Measurements from ENCODE around the gene KCNJ9. TPM values are rescaled to one million over a fixed set of nuclear protein-coding genes. Genes with fewer than 3 reads are reported as not detected.

The KCNJ9 gene
- total and polyA plus RNA-seq, 10 of the 15 experiments (the other 5 are each of a cell fraction or from before 2014, with no cell fraction given), result 0.12 TPM; not detected in 9

DNA sequence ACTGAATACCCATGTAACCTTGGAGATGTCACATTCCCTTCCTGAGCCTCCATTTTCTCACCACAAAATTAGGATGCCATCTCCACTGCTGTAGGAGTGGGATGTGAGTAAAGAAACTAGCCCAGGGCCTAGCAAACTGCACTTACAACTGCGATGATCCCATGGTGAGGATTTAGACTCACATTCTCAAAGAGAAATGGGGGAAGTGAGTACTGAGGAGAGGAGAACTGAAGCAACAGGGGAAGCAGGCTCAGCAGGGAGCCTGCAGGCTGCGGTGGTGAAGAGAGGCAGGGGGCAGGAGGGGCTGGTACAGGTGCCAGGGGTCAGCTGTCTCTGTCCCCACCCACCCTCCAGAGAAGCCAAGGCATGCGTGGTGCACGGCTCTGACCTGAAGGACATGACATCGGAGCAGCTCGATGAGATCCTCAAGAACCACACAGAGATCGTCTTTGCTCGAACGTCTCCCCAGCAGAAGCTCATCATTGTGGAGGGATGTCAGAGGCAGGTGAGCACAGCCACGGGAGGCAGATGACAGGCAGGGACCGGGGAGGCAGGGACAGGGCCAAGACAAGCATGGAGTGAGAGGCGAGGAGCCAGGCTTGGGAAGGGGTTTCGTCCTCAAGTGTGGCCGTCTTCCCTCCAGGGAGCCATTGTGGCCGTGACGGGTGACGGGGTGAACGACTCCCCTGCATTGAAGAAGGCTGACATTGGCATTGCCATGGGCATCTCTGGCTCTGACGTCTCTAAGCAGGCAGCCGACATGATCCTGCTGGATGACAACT is 53.6 kb downstream of the KCNJ9 start:
- Histone ChIP-seq H2AFZ (ENCODE audit: control insufficient read depth, low read depth, low read length) (no peak overlapping the region), H3K4me1 (ENCODE audit: control insufficient read depth, insufficient read depth, low read length) (no peaks in the 10 kb centered on the region), H3K27me3 (replicated peaks in 1 of 2; ENCODE audit: control insufficient read depth in 2 of 2, insufficient read depth in 2 of 2, low read length in 1 of 2) (peaks cover 2 to 3% of the 10 kb centered on the region in 2 experiments; a peak in 2 of 4 replicates), H3K79me2 (ENCODE audit: control insufficient read depth, insufficient read depth, low read length) (no peaks in the 10 kb centered on the region), H3K9me3 (replicated peaks; ENCODE audit: control insufficient read depth, insufficient read depth, low read length) (no peaks in the 10 kb centered on the region), H3K4me3 (no peak overlapping the region), H3K36me3 (ENCODE audit: control insufficient read depth in 2 of 2, insufficient read depth in 2 of 2, low read length in 1 of 2) (no peaks in the 10 kb centered on the region), H4K20me1 (ENCODE audit: control insufficient read depth, insufficient read depth) (no peaks in the 10 kb centered on the region), H3K4me2 (ENCODE audit: control insufficient read depth, insufficient read depth) (no peak overlapping the region), H3K9ac (ENCODE audit: control insufficient read depth, insufficient read depth, low read length) (no peak overlapping the region), H3K27ac (ENCODE audit: control insufficient read depth, insufficient read depth) (no peak overlapping the region)
- in situ Hi-C loops (cut with MboI) (no loop called here), intact Hi-C loops (cut with micrococcal nuclease; ENCODE audit: unreplicated experiment) (no loop called here)
- ChIA-PET RAD21 (ENCODE audit: unreplicated experiment) (no interaction called here), CTCF (no interaction called here), SMC1A (ENCODE audit: uncharacterized antibody, unreplicated experiment) (no interaction called here), POLR2A (no interaction called here)
- no TSS peak for BruUV-seq (replicated peaks)
- ATAC-seq, result no peak
- no peak for DNase-seq (ENCODE audit: low read depth, low spot score)
- 46% methylated on average over 20 of the region's 20 CpGs for WGBS (ENCODE audit: insufficient coverage, insufficient replicate concordance, low lambda C conversion rate, missing lambda C conversion rate)
- no peak for FAIRE-seq
- TF ChIP-seq, protein P1, sequence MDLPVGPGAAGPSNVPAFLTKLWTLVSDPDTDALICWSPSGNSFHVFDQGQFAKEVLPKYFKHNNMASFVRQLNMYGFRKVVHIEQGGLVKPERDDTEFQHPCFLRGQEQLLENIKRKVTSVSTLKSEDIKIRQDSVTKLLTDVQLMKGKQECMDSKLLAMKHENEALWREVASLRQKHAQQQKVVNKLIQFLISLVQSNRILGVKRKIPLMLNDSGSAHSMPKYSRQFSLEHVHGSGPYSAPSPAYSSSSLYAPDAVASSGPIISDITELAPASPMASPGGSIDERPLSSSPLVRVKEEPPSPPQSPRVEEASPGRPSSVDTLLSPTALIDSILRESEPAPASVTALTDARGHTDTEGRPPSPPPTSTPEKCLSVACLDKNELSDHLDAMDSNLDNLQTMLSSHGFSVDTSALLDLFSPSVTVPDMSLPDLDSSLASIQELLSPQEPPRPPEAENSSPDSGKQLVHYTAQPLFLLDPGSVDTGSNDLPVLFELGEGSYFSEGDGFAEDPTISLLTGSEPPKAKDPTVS (IDR thresholded peaks at IDR 0.05; ENCODE audit: low read depth, low read length), result no peak
- TF ChIP-seq ESRRA (IDR thresholded peaks at IDR 0.05; ENCODE audit: low read length) (no peak), SIN3A (IDR thresholded peaks at IDR 0.05; ENCODE audit: low read depth, low read length) (no peak), KAT2A (conservative IDR thresholded peaks at IDR 0.05; ENCODE audit: control insufficient read depth, low read depth, low read length) (no peak), ATF7 (IDR thresholded peaks at IDR 0.05; ENCODE audit: low read depth) (no peak), BRCA1 (IDR thresholded peaks at IDR 0.05; ENCODE audit: low read depth, low read length) (no peak)
- TF ChIP-seq, protein P2, sequence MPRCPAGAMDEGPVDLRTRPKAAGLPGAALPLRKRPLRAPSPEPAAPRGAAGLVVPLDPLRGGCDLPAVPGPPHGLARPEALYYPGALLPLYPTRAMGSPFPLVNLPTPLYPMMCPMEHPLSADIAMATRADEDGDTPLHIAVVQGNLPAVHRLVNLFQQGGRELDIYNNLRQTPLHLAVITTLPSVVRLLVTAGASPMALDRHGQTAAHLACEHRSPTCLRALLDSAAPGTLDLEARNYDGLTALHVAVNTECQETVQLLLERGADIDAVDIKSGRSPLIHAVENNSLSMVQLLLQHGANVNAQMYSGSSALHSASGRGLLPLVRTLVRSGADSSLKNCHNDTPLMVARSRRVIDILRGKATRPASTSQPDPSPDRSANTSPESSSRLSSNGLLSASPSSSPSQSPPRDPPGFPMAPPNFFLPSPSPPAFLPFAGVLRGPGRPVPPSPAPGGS (IDR thresholded peaks at IDR 0.05; ENCODE audit: borderline replicate concordance, insufficient read depth, low read depth, low read length, poor library complexity, severe bottlenecking), result no peak
- TF ChIP-seq, protein P3, sequence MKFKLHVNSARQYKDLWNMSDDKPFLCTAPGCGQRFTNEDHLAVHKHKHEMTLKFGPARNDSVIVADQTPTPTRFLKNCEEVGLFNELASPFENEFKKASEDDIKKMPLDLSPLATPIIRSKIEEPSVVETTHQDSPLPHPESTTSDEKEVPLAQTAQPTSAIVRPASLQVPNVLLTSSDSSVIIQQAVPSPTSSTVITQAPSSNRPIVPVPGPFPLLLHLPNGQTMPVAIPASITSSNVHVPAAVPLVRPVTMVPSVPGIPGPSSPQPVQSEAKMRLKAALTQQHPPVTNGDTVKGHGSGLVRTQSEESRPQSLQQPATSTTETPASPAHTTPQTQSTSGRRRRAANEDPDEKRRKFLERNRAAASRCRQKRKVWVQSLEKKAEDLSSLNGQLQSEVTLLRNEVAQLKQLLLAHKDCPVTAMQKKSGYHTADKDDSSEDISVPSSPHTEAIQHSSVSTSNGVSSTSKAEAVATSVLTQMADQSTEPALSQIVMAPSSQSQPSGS (IDR thresholded peaks at IDR 0.05; ENCODE audit: low read length), result no peak
- TF ChIP-seq, protein P4, sequence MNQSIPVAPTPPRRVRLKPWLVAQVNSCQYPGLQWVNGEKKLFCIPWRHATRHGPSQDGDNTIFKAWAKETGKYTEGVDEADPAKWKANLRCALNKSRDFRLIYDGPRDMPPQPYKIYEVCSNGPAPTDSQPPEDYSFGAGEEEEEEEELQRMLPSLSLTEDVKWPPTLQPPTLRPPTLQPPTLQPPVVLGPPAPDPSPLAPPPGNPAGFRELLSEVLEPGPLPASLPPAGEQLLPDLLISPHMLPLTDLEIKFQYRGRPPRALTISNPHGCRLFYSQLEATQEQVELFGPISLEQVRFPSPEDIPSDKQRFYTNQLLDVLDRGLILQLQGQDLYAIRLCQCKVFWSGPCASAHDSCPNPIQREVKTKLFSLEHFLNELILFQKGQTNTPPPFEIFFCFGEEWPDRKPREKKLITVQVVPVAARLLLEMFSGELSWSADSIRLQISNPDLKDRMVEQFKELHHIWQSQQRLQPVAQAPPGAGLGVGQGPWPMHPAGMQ (IDR thresholded peaks at IDR 0.05; ENCODE audit: borderline replicate concordance), result no peak
